Osteoblast (primary cell): ENCODE data around the gene MAD1L1. TPM values are rescaled to one million over a fixed set of nuclear protein-coding genes. Genes with fewer than 3 reads are reported as not detected.

Experiments
- DNase-seq: peaks from one replicate; pipeline ENCODE4 v3.0.0; 2011; ENCODE audit warnings: low spot score, mixed read lengths; ENCODE audit not compliant: insufficient read length; ENCODE audit errors: missing footprints
- H2AFZ ChIP-seq: 2 replicates; pipeline ENCODE4 v1.6.0; 2011; ENCODE audit warnings: mild to moderate bottlenecking, low read length
- H3K27ac ChIP-seq: 2 replicates; pipeline ENCODE4 v1.5.1; 2011; ENCODE audit warnings: mild to moderate bottlenecking, low read depth, low read length, moderate library complexity
- H3K27me3 ChIP-seq: 2 replicates; pipeline ENCODE4 v1.6.0; 2012; ENCODE audit warnings: mild to moderate bottlenecking, control low read depth, inconsistent platforms, low read length, moderate library complexity; ENCODE audit not compliant: insufficient read depth
- H3K36me3 ChIP-seq: 2 replicates; pipeline ENCODE4 v1.5.1; 2011; ENCODE audit warnings: mild to moderate bottlenecking, low read length, control low read depth, moderate library complexity; ENCODE audit not compliant: insufficient read depth
- H3K4me1 ChIP-seq: 2 replicates; pipeline ENCODE4 v1.5.1; 2011; ENCODE audit warnings: mild to moderate bottlenecking, low read length, control low read depth, moderate library complexity; ENCODE audit not compliant: insufficient read depth
- H3K4me2 ChIP-seq: 2 replicates; pipeline ENCODE4 v1.6.0; 2011; ENCODE audit warnings: mild to moderate bottlenecking, low read length; ENCODE audit not compliant: insufficient read depth
- H3K4me3 ChIP-seq: fragments of 200-600 bp; sonication (generic); 3 replicates; pipeline ENCODE4 v1.5.1; 2012; ENCODE audit warnings: mild to moderate bottlenecking, low read length, inconsistent platforms; ENCODE audit not compliant: insufficient read depth
- H3K79me2 ChIP-seq: 2 replicates; pipeline ENCODE4 v1.6.0; 2012; ENCODE audit warnings: mild to moderate bottlenecking, low read length, control low read depth, inconsistent platforms; ENCODE audit not compliant: insufficient read depth
- H3K9me3 ChIP-seq: 2 replicates; pipeline ENCODE4 v1.5.1; 2011; ENCODE audit warnings: low read depth, low read length, control low read depth
- H4K20me1 ChIP-seq: 2 replicates; pipeline ENCODE4 v1.6.0; 2012; ENCODE audit warnings: mild to moderate bottlenecking, low read length, control low read depth; ENCODE audit not compliant: insufficient read depth
- CTCF ChIP-seq: IDR thresholded peaks from 2 replicates; pipeline ENCODE4 v1.5.1; 2011; ENCODE audit warnings: mild to moderate bottlenecking, low read depth, low read length, moderate library complexity; ENCODE audit errors: extremely low read depth
- total RNA-seq: library from RNA; depleted of rRNA; stranded (reverse); fragments of >200 nt; gene quantifications from 2 replicates; pipeline ENCODE4 v1.2.3, GENCODE V29; 2012

MAD1L1 gene
- total RNA-seq, 1 donor, result 66.2 TPM

GRCh38 chr7:1899951-1900762, 332.6 kb downstream of the MAD1L1 start:
- peaks cover 19% of the 10 kb centered on the region for H3K4me1 ChIP-seq
- H3K4me2 ChIP-seq, result peak overlapping the region; percentile 55
- peak overlapping the region; percentile 86 for H3K27ac ChIP-seq

GRCh38 chr7:1899196-1899595, 333.5 kb downstream of the MAD1L1 start:
- Histone ChIP-seq H3K4me1 (peaks cover 19% of the 10 kb centered on the region), H3K27ac (peak overlapping the region; percentile 86), H3K79me2 (no peaks in the 10 kb centered on the region), H3K4me3 (no peak overlapping the region), H3K9me3 (no peaks in the 10 kb centered on the region), H4K20me1 (no peaks in the 10 kb centered on the region), H3K36me3 (peaks cover 10% of the 10 kb centered on the region), H3K4me2 (peak overlapping the region; percentile 55), H2AFZ (peak overlapping the region; percentile 51), H3K27me3 (no peaks in the 10 kb centered on the region)
- DNase-seq, result peak; percentile 100
- no peak for TF ChIP-seq CTCF

More at GRCh38 chr7:1899951-1900762, 332.6 kb downstream of the MAD1L1 start:
- Histone ChIP-seq H3K36me3 (peaks cover 5% of the 10 kb centered on the region), H3K79me2 (no peaks in the 10 kb centered on the region), H3K27me3 (no peaks in the 10 kb centered on the region), H4K20me1 (no peaks in the 10 kb centered on the region), H3K4me3 (no peak overlapping the region), H3K9me3 (no peaks in the 10 kb centered on the region), H2AFZ (no peak overlapping the region)
- TF ChIP-seq CTCF, result no peak
- peak; percentile 84 for DNase-seq

GRCh38 chr7:1898628-1899185, 334.0 kb downstream of the MAD1L1 start:
- Histone ChIP-seq H3K4me1 (peaks cover 19% of the 10 kb centered on the region), H3K4me3 (no peak overlapping the region), H3K4me2 (peak overlapping the region; percentile 55), H2AFZ (peak overlapping the region; percentile 51), H3K27me3 (no peaks in the 10 kb centered on the region), H3K27ac (peak overlapping the region; percentile 86), H4K20me1 (no peaks in the 10 kb centered on the region), H3K9me3 (no peaks in the 10 kb centered on the region), H3K79me2 (no peaks in the 10 kb centered on the region), H3K36me3 (peaks cover 10% of the 10 kb centered on the region)
- peak; percentile 89 for DNase-seq
- no peak for TF ChIP-seq CTCF
